RWPE1 (cell line): Measurements from ENCODE around the gene MRPS18A.
A peak's percentile ranks its signal among the peaks of the same experiment; 100 is the strongest.

Experiments
- CTCF ChIA-PET: fragments of 350-600 bp; sonication (Branson Sonifier 250); formaldehyde crosslinking; extraction: SDS; loops from one replicate; lab custom pipeline; 2021; lab: Yijun Ruan, JAX
- POLR2A ChIA-PET: fragments of 400-600 bp; formaldehyde crosslinking; extraction: SDS; loops from one replicate; lab custom pipeline; 2020; ENCODE audit warnings: antibody characterized with exemption; ENCODE audit not compliant: low non-redundant PET; lab: Yijun Ruan, JAX
- DNase-seq: peaks from one replicate; pipeline ENCODE4 v3.0.0; 2012; ENCODE audit warnings: low spot score
- H3K27ac ChIP-seq: fragments of 450-650 bp; 2 replicates; pipeline ENCODE4 v1.5.1; 2017
- CTCF ChIP-seq: fragments of 450-650 bp; conservative IDR thresholded peaks from 2 replicates; pipeline ENCODE4 v1.5.1; 2017; ENCODE audit warnings: low read depth, mild to moderate bottlenecking

Gene MRPS18A

GRCh38 chr6:43724914-43725642, 37.5 kb upstream of the MRPS18A start:
- no peak for TF ChIP-seq CTCF
- ChIA-PET POLR2A (interaction anchor here (0.5 to 1.2 kb wide), 9 partner anchors 11 to 92 kb away, joined by 3 to 6 read pairs (median 4); partner anchors contain the start of genes MRPS18A and VEGFA), CTCF (interaction anchor here (0.6 to 1.6 kb wide), 6 partner anchors 45 to 354 kb away, joined by 3 to 8 read pairs (median 4); no protein-coding TSS in a partner anchor)
- peak; percentile 93 for DNase-seq
- peak overlapping the region; percentile 83 for H3K27ac ChIP-seq

GRCh38 chr6:43724354-43724753, 36.8 kb upstream of the MRPS18A start:
- POLR2A ChIA-PET, result interaction anchor here (0.5 to 1.2 kb wide), 7 partner anchors 11 to 88 kb away, joined by 3 to 5 read pairs (median 4); partner anchors contain the start of genes MRPS18A and VEGFA
- DNase-seq, result no peak
- no peak for TF ChIP-seq CTCF
- H3K27ac ChIP-seq, result peak overlapping the region; percentile 83
- CTCF ChIA-PET, result interaction anchor here (0.6 to 1.6 kb wide), 6 partner anchors 19 to 58 kb away, joined by 3 to 8 read pairs (median 4); no protein-coding TSS in a partner anchor

- H3K27ac ChIP-seq, result peak overlapping the region; percentile 83
- CTCF ChIA-PET, result interaction anchor here (0.6 to 1.6 kb wide), 3 partner anchors 18 to 57 kb away, joined by 3 to 8 read pairs (median 4); no protein-coding TSS in a partner anchor
- POLR2A ChIA-PET, result interaction anchor here (0.6 to 1.1 kb wide), 2 partner anchors 51 to 56 kb away, joined by 3 read pairs; no protein-coding TSS in a partner anchor
- TF ChIP-seq CTCF, result peak; percentile 41
- peak; percentile 74 for DNase-seq
Observed at GRCh38 chr6:43723737-43724295, 36.2 kb upstream of the MRPS18A start.

- no peak for TF ChIP-seq CTCF
- CTCF ChIA-PET, result no interaction called here
- POLR2A ChIA-PET, result no interaction called here
- H3K27ac ChIP-seq, result no peak overlapping the region; the same call in 1 of the 2 replicates
- no peak for DNase-seq
Observed at GRCh38 chr6:43722920-43723545, 35.4 kb upstream of the MRPS18A start.

GRCh38 chr6:43720999-43721398, 33.4 kb upstream of the MRPS18A start:
- ChIA-PET POLR2A (no interaction called here), CTCF (interaction anchor here (0.8 to 1.4 kb wide), 4 partner anchors 48 to 342 kb away, joined by 3 to 5 read pairs (median 4); no protein-coding TSS in a partner anchor)
- DNase-seq, result no peak
- no peak for TF ChIP-seq CTCF
- H3K27ac ChIP-seq, result no peak overlapping the region

- DNase-seq, result no peak
- CTCF ChIA-PET, result no interaction called here
- POLR2A ChIA-PET, result no interaction called here
- no peak for TF ChIP-seq CTCF
- no peak overlapping the region for H3K27ac ChIP-seq
Observed at GRCh38 chr6:43719511-43719910, 31.9 kb upstream of the MRPS18A start.
